B cell (primary cell): Measurements from ENCODE around the gene DLGAP5. TPM values are rescaled to one million over a fixed set of nuclear protein-coding genes. Genes with fewer than 3 reads are reported as not detected.
A peak's percentile ranks its signal among the peaks of the same experiment; 100 is the strongest.

ENCODE experiments used
- ATAC-seq: fragments of 200-7000 bp; cut with Tn5 transposase; one replicate; pipeline ENCODE4 v1.10.0; 2021; ENCODE audit warnings: low read depth, mild to moderate bottlenecking, moderate number of reproducible peaks, moderate library complexity
- CTCF ChIA-PET: fragments of 350-600 bp; sonication (Branson Sonifier 250); formaldehyde crosslinking; loops from one replicate; lab custom pipeline; 2021; ENCODE audit warnings: antibody characterized with exemption, inconsistent platforms; lab: Charles Lee
- POLR2A ChIA-PET: fragments of 350-600 bp; sonication (Branson Sonifier 250); formaldehyde crosslinking; loops from one replicate; lab custom pipeline; 2021; ENCODE audit warnings: antibody characterized with exemption; lab: Charles Lee
- DNase-seq: peaks from one replicate; pipeline ENCODE4 v3.0.0; 2013
- H2AFZ ChIP-seq: 2 replicates; pipeline ENCODE4 v1.6.1; 2012; ENCODE audit warnings: mild to moderate bottlenecking, low read depth, low read length; ENCODE audit not compliant: insufficient read depth, poor library complexity, severe bottlenecking
- H3K27ac ChIP-seq, 2 donors: 1 replicate in 1 of 2; 2 replicates in 1 of 2; pipeline ENCODE4 v1.5.1; 2012 to 2013; ENCODE audit warnings: low read length in 2 of 2, mild to moderate bottlenecking in 2 of 2, moderate library complexity in 1 of 2
- H3K27me3 ChIP-seq, 4 experiments: fragments of 200-600 bp in 1 of 4; sonication (generic) in 1 of 4; replicated peaks in 1 of 4; 1 replicate in 2 of 4; 2 replicates in 2 of 4; pipeline versions ENCODE4 v1.6.1 to v1.7.0; 2013 to 2016; ENCODE audit warnings: low read length in 3 of 4, mild to moderate bottlenecking in 2 of 4, mixed read lengths in 1 of 4, moderate library complexity in 1 of 4; ENCODE audit not compliant: insufficient read depth in 4 of 4, control insufficient read depth in 3 of 4; ENCODE audit errors: control extremely low read depth in 1 of 4
- H3K36me3 ChIP-seq, 2 experiments: replicated peaks in 1 of 2; 1 replicate in 1 of 2; 2 replicates in 1 of 2; pipeline versions ENCODE4 v1.6.1 to v1.7.1; 2013; ENCODE audit warnings: low read length in 1 of 2; ENCODE audit not compliant: insufficient read depth in 2 of 2, control insufficient read depth in 1 of 2; ENCODE audit errors: control extremely low read depth in 1 of 2, extremely low read depth in 1 of 2
- H3K4me1 ChIP-seq, 2 donors: fragments of 200-600 bp in 1 of 2; sonication (generic) in 1 of 2; 1 replicate in 1 of 2; 2 replicates in 1 of 2; pipeline versions ENCODE4 v1.5.1 to v1.6.1; 2013 to 2017; ENCODE audit warnings: low read length in 2 of 2; ENCODE audit not compliant: control insufficient read depth in 2 of 2, insufficient read depth in 2 of 2
- H3K4me2 ChIP-seq: replicated peaks from 2 replicates; pipeline ENCODE3; 2012; ENCODE audit warnings: mild to moderate bottlenecking, low read depth, low read length; ENCODE audit not compliant: poor library complexity, severe bottlenecking
- H3K4me3 ChIP-seq, 5 experiments: fragments of 200-600 bp in 1 of 5; sonication (generic) in 1 of 5; 1 replicate in 3 of 5; 2 replicates in 2 of 5; pipeline versions ENCODE4 v1.5.1 to v1.7.0; 2011 to 2016; ENCODE audit warnings: low read length in 4 of 5, mild to moderate bottlenecking in 4 of 5, low read depth in 2 of 5, control low read depth in 1 of 5, moderate library complexity in 1 of 5; ENCODE audit not compliant: insufficient read depth in 1 of 5; ENCODE audit errors: control extremely low read depth in 1 of 5, extremely low read depth in 1 of 5
- H3K79me2 ChIP-seq: fragments of 200-600 bp; sonication (generic); one replicate; pipeline ENCODE4 v1.6.0; 2016; ENCODE audit warnings: low read length; ENCODE audit not compliant: control insufficient read depth, insufficient read depth
- H3K9ac ChIP-seq: fragments of 200-600 bp; sonication (generic); 2 replicates; pipeline ENCODE4 v1.6.1; 2017; ENCODE audit warnings: mild to moderate bottlenecking, low read length, moderate library complexity
- H3K9me3 ChIP-seq, 3 donors: one replicate each; pipeline versions ENCODE4 v1.6.1 to v1.7.1; 2013; ENCODE audit warnings: low read length in 2 of 3; ENCODE audit not compliant: control insufficient read depth in 2 of 3, insufficient read depth in 1 of 3; ENCODE audit errors: control extremely low read depth in 1 of 3
- H4K20me1 ChIP-seq: 2 replicates; pipeline ENCODE4 v1.6.0; 2012; ENCODE audit warnings: mild to moderate bottlenecking, low read length; ENCODE audit not compliant: insufficient read depth, control insufficient read depth, poor library complexity, severe bottlenecking
- H3K27ac Mint-ChIP-seq: one replicate; pipeline ENCODE4 v1.8.0; 2021; ENCODE audit warnings: mixed read lengths
- H3K27me3 Mint-ChIP-seq: one replicate; pipeline ENCODE4 v1.8.0; 2021; ENCODE audit warnings: mixed read lengths
- H3K4me1 Mint-ChIP-seq: one replicate; pipeline ENCODE4 v1.8.0; 2021; ENCODE audit warnings: mixed read lengths
- H3K4me3 Mint-ChIP-seq: one replicate; pipeline ENCODE4 v1.8.0; 2021; ENCODE audit warnings: mixed read lengths
- H3K9me3 Mint-ChIP-seq: one replicate; pipeline ENCODE4 v1.8.0; 2022; ENCODE audit warnings: mixed read lengths; ENCODE audit not compliant: insufficient read depth
- EZH2 ChIP-seq: IDR thresholded peaks from 2 replicates; pipeline ENCODE4 v1.6.1; 2012; ENCODE audit warnings: borderline replicate concordance, low read depth, mild to moderate bottlenecking, moderate library complexity, low read length; ENCODE audit not compliant: insufficient read depth, poor library complexity, severe bottlenecking
- WGBS: methylation state at CpG from one replicate; pipeline ENCODE4 v1.1.5; 2013; ENCODE audit warnings: missing lambda C conversion rate; ENCODE audit not compliant: insufficient coverage; 5-methylcytosine and 5-hydroxymethylcytosine counted together
- intact Hi-C: fragments of 100-400 bp; cut with micrococcal nuclease; formaldehyde crosslinking; loops from one replicate; pipeline ENCODE4 v1.10.0; 2022
- polyA plus RNA-seq: library from polyadenylated mRNA; depleted of rRNA; stranded (reverse); fragments of >200 nt; gene quantifications from 2 replicates; pipeline ENCODE4 v1.2.3, GENCODE V29; 2012
- total RNA-seq, 2 donors: library from RNA; stranded (reverse); fragments of 120-200 nt in 1 of 2; gene quantifications; 1 replicate in 1 of 2; 2 replicates in 1 of 2; pipeline versions ENCODE4 v1.2.3 to v1.2.4, GENCODE V29; 2013 to 2022
- TF ChIP-seq, protein P1 (sequence below): fragments of 200-600 bp; IDR thresholded peaks from one replicate; pipeline ENCODE4 v1.8.0; 2022; ENCODE audit warnings: antibody characterized with exemption, mild to moderate bottlenecking

The DLGAP5 gene
- total and polyA plus RNA-seq, 2 donors (not counting 1 experiment from before 2014, with no cell fraction given), result 0.12 TPM; not detected in 1

DNA sequence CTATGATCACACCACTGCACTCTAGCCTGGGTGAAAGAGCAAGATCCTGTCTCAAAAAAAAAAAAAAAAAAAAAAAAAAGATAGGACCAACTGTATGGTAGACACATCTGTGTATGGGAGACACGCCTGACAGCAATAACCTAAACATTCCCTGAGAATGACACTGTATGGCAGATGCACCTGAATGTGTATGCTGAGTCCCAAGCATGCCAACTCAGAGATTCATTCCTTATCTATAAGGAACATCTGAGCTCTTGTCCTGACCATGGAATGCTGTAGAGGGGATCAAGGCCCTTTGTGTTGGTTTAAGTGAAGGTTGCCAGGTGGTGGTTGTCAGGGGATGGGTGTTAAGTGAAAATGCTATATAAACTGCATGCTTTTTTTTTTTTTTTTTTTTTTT, 81.5 kb downstream of the DLGAP5 start:
- POLR2A ChIA-PET, result no interaction called here
- Histone ChIP-seq H3K27ac (no peak overlapping the region), H3K9me3 (no peaks in the 10 kb centered on the region), H3K36me3 (no peaks in the 10 kb centered on the region), H3K9ac (no peak overlapping the region), H4K20me1 (no peaks in the 10 kb centered on the region), H3K4me1 (no peaks in the 10 kb centered on the region), H3K4me3 (no peak overlapping the region), H3K4me2 (no peak overlapping the region), H3K79me2 (no peaks in the 10 kb centered on the region), H3K27me3 (no peaks in the 10 kb centered on the region), H2AFZ (no peak overlapping the region)
- no peak overlapping the region for H3K4me3 Mint-ChIP-seq
- intact Hi-C loops, result no loop called here
- no peak overlapping the region for H3K27ac Mint-ChIP-seq
- TF ChIP-seq, protein P1, sequence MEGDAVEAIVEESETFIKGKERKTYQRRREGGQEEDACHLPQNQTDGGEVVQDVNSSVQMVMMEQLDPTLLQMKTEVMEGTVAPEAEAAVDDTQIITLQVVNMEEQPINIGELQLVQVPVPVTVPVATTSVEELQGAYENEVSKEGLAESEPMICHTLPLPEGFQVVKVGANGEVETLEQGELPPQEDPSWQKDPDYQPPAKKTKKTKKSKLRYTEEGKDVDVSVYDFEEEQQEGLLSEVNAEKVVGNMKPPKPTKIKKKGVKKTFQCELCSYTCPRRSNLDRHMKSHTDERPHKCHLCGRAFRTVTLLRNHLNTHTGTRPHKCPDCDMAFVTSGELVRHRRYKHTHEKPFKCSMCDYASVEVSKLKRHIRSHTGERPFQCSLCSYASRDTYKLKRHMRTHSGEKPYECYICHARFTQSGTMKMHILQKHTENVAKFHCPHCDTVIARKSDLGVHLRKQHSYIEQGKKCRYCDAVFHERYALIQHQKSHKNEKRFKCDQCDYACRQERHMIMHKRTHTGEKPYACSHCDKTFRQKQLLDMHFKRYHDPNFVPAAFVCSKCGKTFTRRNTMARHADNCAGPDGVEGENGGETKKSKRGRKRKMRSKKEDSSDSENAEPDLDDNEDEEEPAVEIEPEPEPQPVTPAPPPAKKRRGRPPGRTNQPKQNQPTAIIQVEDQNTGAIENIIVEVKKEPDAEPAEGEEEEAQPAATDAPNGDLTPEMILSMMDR, result no peak
- no peak for TF ChIP-seq EZH2
- WGBS, result 100% methylated on average over 1 of the region's 1 CpG
- DNase-seq, result no peak
- no peak for ATAC-seq
- CTCF ChIA-PET, result interaction anchor here (0.8 kb wide), 1 partner anchor 20 kb away, joined by 3 read pairs; no protein-coding TSS in a partner anchor
- no peaks in the 10 kb centered on the region for H3K9me3 Mint-ChIP-seq
- H3K27me3 Mint-ChIP-seq, result peaks cover 4% of the 10 kb centered on the region
- peaks cover 3% of the 10 kb centered on the region for H3K4me1 Mint-ChIP-seq

DNA sequence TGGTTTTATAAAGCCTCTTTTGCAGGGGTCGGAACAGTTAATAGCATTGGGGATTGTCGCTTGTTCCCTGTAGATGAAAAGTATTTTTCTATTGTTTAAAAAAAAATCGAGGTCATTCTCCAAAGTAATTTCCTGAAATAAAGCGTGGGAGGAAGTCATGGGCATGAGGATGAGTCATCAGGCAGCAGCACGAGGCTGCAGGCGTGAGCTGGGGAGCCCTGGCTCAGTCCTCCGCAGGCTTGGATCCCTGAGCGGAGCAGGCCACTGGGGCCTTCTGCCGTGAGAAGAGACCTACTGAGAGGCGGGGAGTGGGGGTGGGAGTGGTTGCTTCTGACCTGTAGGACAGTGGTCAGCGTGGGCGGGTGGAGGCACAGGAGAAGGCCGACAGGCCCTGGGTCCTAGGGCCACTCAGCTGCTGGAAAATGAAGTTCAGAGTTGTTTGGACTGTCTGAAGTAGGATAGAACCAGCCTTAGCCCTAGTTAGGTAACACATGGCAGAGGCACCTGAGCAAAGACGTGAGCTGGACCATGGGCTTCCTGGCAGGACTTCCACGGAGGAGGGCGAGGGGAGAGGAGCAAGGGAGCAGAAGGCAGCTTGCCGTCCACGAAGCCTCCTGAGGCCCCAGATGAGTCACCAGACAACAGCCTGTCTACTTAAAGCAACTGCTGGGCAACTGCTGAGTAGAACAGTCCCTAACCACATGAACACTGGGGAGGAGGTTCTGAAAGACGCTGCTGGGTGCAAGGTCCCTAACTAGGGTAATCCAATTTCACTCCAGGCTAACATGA, 83.4 kb downstream of the DLGAP5 start:
- Histone ChIP-seq H3K9ac (no peak overlapping the region), H3K9me3 (peaks cover 0 to 3% (median 3%) of the 10 kb centered on the region in 3 donors), H4K20me1 (no peaks in the 10 kb centered on the region), H3K4me3 (no peak overlapping the region), H3K4me1 (peaks cover 10 to 14% of the 10 kb centered on the region in 2 donors), H3K36me3 (no peaks in the 10 kb centered on the region), H3K27me3 (no peaks in the 10 kb centered on the region), H3K27ac (no peak overlapping the region), H3K79me2 (no peaks in the 10 kb centered on the region), H2AFZ (peak overlapping the region; percentile 51), H3K4me2 (no peak overlapping the region)
- Mint-ChIP-seq H3K4me1 (peaks cover 17% of the 10 kb centered on the region), H3K27me3 (no peaks in the 10 kb centered on the region), H3K27ac (no peak overlapping the region), H3K4me3 (no peak overlapping the region), H3K9me3 (peaks cover 6% of the 10 kb centered on the region)
- intact Hi-C loops, result no loop called here
- TF ChIP-seq, protein P1, result no peak
- no peak for TF ChIP-seq EZH2
- CTCF ChIA-PET, result no interaction called here
- DNase-seq (no peak), ATAC-seq (peak; percentile 49)
- POLR2A ChIA-PET, result interaction anchor here (0.5 kb wide), 1 partner anchor 19 kb away, joined by 15 read pairs; no protein-coding TSS in a partner anchor
- WGBS, result 64% methylated on average over 17 of the region's 19 CpGs
